ENCODE results near the gene CD27.
A peak's percentile ranks its signal among the peaks of the same experiment; 100 is the strongest.

CD27 gene

GRCh38 chr12:6492838-6493496, 48.2 kb downstream of the CD27 start, which contains the start of gene MRPL51 (continued):
- peak; percentile 30; the same call in 1 of the 2 replicates for TF ChIP-seq GLIS1 (tag by site-specific recombination; IDR thresholded peaks at IDR 0.05)
- no peak for TF ChIP-seq KLF10 (tag by site-specific recombination; IDR thresholded peaks at IDR 0.05)
- TF ChIP-seq ZNF707 (tag by site-specific recombination; IDR thresholded peaks at IDR 0.05), result no peak
- no peak; the same call in 1 of the 2 replicates for TF ChIP-seq PRDM10 (tag by site-specific recombination; IDR thresholded peaks at IDR 0.05)
- no peak for TF ChIP-seq ZNF830 (tag by site-specific recombination; IDR thresholded peaks at IDR 0.05; ENCODE audit: low read depth)
- no peak for TF ChIP-seq BCL11A (tag by site-specific recombination; IDR thresholded peaks at IDR 0.05; ENCODE audit: low read depth)
- no peak for TF ChIP-seq ZNF596 (tag by site-specific recombination; IDR thresholded peaks at IDR 0.05)
- TF ChIP-seq BCL6B (tag by site-specific recombination; IDR thresholded peaks at IDR 0.05), result no peak
- TF ChIP-seq ZNF747 (tag by site-specific recombination; IDR thresholded peaks at IDR 0.05), result no peak
- no peak for TF ChIP-seq ZNF777 (tag by site-specific recombination; IDR thresholded peaks at IDR 0.05; ENCODE audit: borderline replicate concordance)
- TF ChIP-seq ZSCAN5A (tag by site-specific recombination; IDR thresholded peaks at IDR 0.05), result no peak
- no peak for TF ChIP-seq ZBTB20 (tag by site-specific recombination; IDR thresholded peaks at IDR 0.05)
- no peak for TF ChIP-seq ZNF19 (tag by site-specific recombination; IDR thresholded peaks at IDR 0.05; ENCODE audit: low read depth)
- no peak for TF ChIP-seq ELK4 (IDR thresholded peaks at IDR 0.05; ENCODE audit: borderline replicate concordance, low read depth, low read length)
- no peak for TF ChIP-seq ZNF623 (tag by site-specific recombination; IDR thresholded peaks at IDR 0.05)
- TF ChIP-seq ZNF645 (tag by site-specific recombination; IDR thresholded peaks at IDR 0.05), result no peak
- TF ChIP-seq ZNF26 (tag by site-specific recombination; IDR thresholded peaks at IDR 0.05), result no peak
- TF ChIP-seq TRIM28 (IDR thresholded peaks at IDR 0.05; ENCODE audit: borderline replicate concordance, low read length), result no peak
- no peak for TF ChIP-seq FEZF1 (tag by site-specific recombination; IDR thresholded peaks at IDR 0.05)
- peak; percentile 89 for TF ChIP-seq ZNF335 (tag by site-specific recombination; conservative IDR thresholded peaks at IDR 0.05)
- peak; percentile 96 for TF ChIP-seq ZFHX2 (tag by site-specific recombination; conservative IDR thresholded peaks at IDR 0.05)
- TF ChIP-seq PRDM4 (tag by site-specific recombination; IDR thresholded peaks at IDR 0.05), result no peak
- peak; percentile 98 for TF ChIP-seq ZBTB11 (tag by site-specific recombination; conservative IDR thresholded peaks at IDR 0.05; ENCODE audit: low read depth)
